ENCODE data around the gene KCNA10. TPM values are rescaled to one million over a fixed set of nuclear protein-coding genes. Genes with fewer than 3 reads are reported as not detected.

Gene KCNA10
- total RNA-seq, 1 donor from 2014 or later: not detected

DNA sequence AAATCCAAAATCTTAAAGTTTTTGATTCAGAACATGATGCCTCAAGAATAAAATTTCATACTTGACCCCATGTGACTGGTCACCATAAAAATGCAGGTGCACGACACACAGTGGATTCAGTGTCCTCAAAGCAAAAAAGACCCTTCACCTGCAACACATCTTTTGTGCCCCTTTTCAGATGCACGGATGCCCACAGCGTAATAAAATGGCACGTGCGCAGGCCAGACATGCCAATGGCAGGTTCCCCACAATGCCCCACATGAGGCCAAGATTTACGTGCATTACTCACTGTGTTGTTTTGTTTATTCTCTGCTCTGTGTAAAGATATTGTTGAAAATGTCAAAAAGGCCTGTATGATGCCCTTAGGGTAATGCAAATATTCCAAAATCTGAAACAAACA lies 9.3 kb downstream of the KCNA10 start:
- TF ChIP-seq, protein P1, sequence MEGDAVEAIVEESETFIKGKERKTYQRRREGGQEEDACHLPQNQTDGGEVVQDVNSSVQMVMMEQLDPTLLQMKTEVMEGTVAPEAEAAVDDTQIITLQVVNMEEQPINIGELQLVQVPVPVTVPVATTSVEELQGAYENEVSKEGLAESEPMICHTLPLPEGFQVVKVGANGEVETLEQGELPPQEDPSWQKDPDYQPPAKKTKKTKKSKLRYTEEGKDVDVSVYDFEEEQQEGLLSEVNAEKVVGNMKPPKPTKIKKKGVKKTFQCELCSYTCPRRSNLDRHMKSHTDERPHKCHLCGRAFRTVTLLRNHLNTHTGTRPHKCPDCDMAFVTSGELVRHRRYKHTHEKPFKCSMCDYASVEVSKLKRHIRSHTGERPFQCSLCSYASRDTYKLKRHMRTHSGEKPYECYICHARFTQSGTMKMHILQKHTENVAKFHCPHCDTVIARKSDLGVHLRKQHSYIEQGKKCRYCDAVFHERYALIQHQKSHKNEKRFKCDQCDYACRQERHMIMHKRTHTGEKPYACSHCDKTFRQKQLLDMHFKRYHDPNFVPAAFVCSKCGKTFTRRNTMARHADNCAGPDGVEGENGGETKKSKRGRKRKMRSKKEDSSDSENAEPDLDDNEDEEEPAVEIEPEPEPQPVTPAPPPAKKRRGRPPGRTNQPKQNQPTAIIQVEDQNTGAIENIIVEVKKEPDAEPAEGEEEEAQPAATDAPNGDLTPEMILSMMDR (IDR thresholded peaks at IDR 0.05): no peak
- no peak for DNase-seq (ENCODE audit: extremely low spot score, unreplicated experiment)
- Mint-ChIP-seq H3K27ac (ENCODE audit: unreplicated experiment) (no peak overlapping the region), H3K4me3 (ENCODE audit: unreplicated experiment) (no peak overlapping the region), H3K36me3 (ENCODE audit: unreplicated experiment) (no peaks in the 10 kb centered on the region), H3K4me1 (ENCODE audit: unreplicated experiment) (no peaks in the 10 kb centered on the region), H3K9me3 (ENCODE audit: unreplicated experiment) (no peaks in the 10 kb centered on the region), H3K27me3 (ENCODE audit: unreplicated experiment) (peaks cover 8% of the 10 kb centered on the region)

DNA sequence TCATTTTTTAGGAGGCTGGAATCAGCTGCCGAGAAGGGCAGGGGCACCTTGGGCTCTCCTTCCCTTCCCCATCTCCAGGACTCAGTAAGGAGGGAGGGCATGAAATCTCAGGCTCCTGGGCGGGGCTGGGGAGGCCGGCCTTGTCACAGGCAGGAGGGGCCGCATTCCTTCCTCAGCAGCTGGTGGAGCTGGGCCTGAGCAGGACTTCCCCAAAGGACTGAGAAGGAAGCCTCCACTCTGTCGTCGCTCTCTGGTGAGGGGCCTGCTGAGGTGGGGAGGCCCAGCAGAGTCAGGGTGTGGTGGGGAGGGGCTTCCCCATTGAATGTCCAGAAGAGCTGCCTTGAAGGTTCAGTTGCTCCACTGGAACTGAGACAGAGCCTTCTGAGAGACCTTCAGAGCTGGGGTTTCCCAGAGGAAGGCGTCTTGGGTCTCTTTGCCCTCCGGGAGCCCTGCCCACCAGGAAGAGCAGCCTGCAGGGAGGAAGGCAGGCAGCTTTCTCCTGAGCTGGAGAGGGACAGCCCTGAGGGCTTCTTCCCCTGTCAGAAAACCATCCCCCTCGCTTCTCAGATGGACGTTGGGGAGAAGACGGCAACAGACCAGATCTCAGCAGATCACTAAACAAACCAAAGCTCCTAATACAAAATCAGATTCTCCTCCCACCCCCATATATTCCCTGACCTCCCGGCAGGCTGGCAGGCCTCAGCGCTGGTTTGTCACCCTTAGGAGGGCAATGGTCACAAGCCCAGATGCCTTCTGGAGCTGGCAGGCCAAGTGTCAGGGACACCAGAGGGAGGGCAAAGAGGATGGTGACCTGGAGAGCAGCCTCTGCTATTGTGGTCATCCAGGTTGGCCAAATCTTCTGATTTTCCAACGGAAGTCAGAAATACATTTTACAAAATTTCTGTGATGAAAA lies 10.7 kb downstream of the KCNA10 start:
- Mint-ChIP-seq H3K27ac (ENCODE audit: unreplicated experiment) (no peak overlapping the region), H3K4me3 (ENCODE audit: unreplicated experiment) (no peak overlapping the region), H3K27me3 (ENCODE audit: unreplicated experiment) (peaks cover 13% of the 10 kb centered on the region), H3K4me1 (ENCODE audit: unreplicated experiment) (no peaks in the 10 kb centered on the region), H3K9me3 (ENCODE audit: unreplicated experiment) (no peaks in the 10 kb centered on the region), H3K36me3 (ENCODE audit: unreplicated experiment) (no peaks in the 10 kb centered on the region)
- TF ChIP-seq, protein P1 (IDR thresholded peaks at IDR 0.05): no peak
- DNase-seq (ENCODE audit: extremely low spot score, unreplicated experiment): no peak

DNA sequence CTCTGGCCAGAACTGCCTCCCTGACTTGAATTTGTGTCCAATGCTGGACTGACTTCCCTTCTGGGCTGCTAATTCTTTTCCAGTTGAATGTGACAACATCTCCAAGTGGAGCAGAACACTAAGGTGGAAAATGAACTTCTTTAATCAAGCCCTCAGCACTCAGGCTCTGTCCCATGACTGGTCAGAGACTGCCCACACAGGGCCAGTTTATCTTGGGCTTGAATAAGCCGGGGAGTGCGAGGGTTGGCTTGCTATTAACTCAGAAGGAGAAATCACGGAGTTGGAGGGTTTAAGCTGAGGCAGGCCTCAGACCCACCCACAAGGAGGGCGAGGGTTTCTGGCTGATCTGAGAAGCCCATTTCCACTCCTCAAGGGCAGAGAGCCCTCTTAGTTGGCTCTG lies 12.4 kb downstream of the KCNA10 start:
- TF ChIP-seq, protein P1 (IDR thresholded peaks at IDR 0.05): no peak
- Mint-ChIP-seq H3K4me1 (ENCODE audit: unreplicated experiment) (no peaks in the 10 kb centered on the region), H3K27ac (ENCODE audit: unreplicated experiment) (no peak overlapping the region), H3K4me3 (ENCODE audit: unreplicated experiment) (no peak overlapping the region), H3K27me3 (ENCODE audit: unreplicated experiment) (peaks cover 23% of the 10 kb centered on the region), H3K9me3 (ENCODE audit: unreplicated experiment) (no peaks in the 10 kb centered on the region), H3K36me3 (ENCODE audit: unreplicated experiment) (no peaks in the 10 kb centered on the region)
- DNase-seq (ENCODE audit: extremely low spot score, unreplicated experiment): no peak

DNA sequence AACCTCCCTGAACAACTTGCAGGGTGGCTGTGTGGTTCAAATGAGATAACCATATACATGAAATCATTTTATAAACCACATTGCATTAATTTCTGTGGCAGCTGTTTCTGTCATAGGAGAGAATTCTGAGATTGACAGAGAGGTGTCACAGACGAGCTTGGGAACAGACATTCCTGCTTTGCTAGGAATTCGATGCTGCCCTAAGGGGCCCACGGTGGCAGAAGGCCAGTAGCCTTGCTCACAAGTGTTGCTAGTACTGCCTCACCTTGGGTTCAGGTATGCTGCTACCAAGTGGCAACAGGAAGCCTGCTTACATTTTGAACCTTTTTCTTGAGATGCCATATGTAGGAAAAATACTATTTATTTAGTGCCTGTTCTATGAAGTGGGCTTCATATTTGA lies 13.4 kb downstream of the KCNA10 start:
- Mint-ChIP-seq H3K4me3 (ENCODE audit: unreplicated experiment) (no peak overlapping the region), H3K36me3 (ENCODE audit: unreplicated experiment) (no peaks in the 10 kb centered on the region), H3K27me3 (ENCODE audit: unreplicated experiment) (peaks cover 23% of the 10 kb centered on the region), H3K27ac (ENCODE audit: unreplicated experiment) (no peak overlapping the region), H3K9me3 (ENCODE audit: unreplicated experiment) (no peaks in the 10 kb centered on the region), H3K4me1 (ENCODE audit: unreplicated experiment) (no peaks in the 10 kb centered on the region)
- TF ChIP-seq, protein P1 (IDR thresholded peaks at IDR 0.05): no peak
- DNase-seq (ENCODE audit: extremely low spot score, unreplicated experiment): no peak

DNA sequence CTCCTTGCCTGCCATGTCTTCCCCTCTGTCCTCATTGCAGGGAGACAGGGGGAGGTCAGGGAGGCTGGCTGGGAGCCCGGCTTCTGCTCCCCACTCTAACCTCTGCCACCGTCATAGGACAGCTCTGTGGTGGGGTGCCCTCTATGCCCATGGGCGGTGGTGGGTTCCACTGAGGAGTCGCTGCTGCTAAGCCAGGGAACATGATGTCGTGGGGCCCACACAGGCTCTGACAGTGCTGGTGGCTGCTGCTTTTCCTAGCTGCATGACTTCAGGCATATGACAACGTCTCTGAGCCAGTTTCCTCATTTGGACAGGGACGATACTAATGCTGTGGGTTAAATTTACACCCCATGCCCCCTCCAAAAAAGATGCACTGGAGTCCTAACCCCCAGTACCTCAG lies 14.7 kb downstream of the KCNA10 start:
- Mint-ChIP-seq H3K27me3 (ENCODE audit: unreplicated experiment) (peaks cover 25% of the 10 kb centered on the region), H3K36me3 (ENCODE audit: unreplicated experiment) (no peaks in the 10 kb centered on the region), H3K4me3 (ENCODE audit: unreplicated experiment) (no peak overlapping the region), H3K9me3 (ENCODE audit: unreplicated experiment) (no peaks in the 10 kb centered on the region), H3K27ac (ENCODE audit: unreplicated experiment) (no peak overlapping the region), H3K4me1 (ENCODE audit: unreplicated experiment) (no peaks in the 10 kb centered on the region)
- no peak for DNase-seq (ENCODE audit: extremely low spot score, unreplicated experiment)
- TF ChIP-seq, protein P1 (IDR thresholded peaks at IDR 0.05): no peak

Data from osteocyte (in vitro differentiated cells).